ENCODE measurements around the gene PTPRE.

GRCh38 chr10:127984945-127985344 is 78.0 kb downstream of the PTPRE start:
- TF ChIP-seq ZNF274 (IDR thresholded peaks at IDR 0.05; ENCODE audit: low read depth, low read length) (no peak), YY1 (IDR thresholded peaks at IDR 0.05; ENCODE audit: insufficient read depth, insufficient read length) (no peak)
